ENCODE measurements around the gene USF2. TPM values are rescaled to one million over a fixed set of nuclear protein-coding genes. Genes with fewer than 3 reads are reported as not detected.

The USF2 gene
- total RNA-seq, 2 experiments from 2014 or later, result 116 to 154 TPM

GRCh38 chr19:35269438-35270117 lies 816 bp downstream of the USF2 start:
- POLR2A ChIA-PET, result interaction anchor here (0.6 kb wide), 2 partner anchors 69 to 78 kb away, joined by 3 to 4 read pairs; partner anchors contain the start of gene FFAR1
- DNase-seq (peak; percentile 88), ATAC-seq (peak; percentile 68)
- CTCF ChIA-PET, result interaction anchor here (0.5 to 1.0 kb wide), 2 partner anchors 128 to 153 kb away, joined by 3 read pairs; no protein-coding TSS in a partner anchor
- peaks cover 42% of the 10 kb centered on the region for H3K36me3 Mint-ChIP-seq (ENCODE audit: low read depth)
- peaks cover 20% of the 10 kb centered on the region for H3K4me1 Mint-ChIP-seq
- intact Hi-C loops (cut with DNase I, micrococcal nuclease), result loop anchor here (1.0 to 5.0 kb wide), 8 partner anchors 57 to 379 kb away; partner anchors contain the start of genes COX6B1 (in 1 of the 2), FXYD5 (in 1 of the 2), HAUS5 (in 1 of the 2) and TMEM147 (in 1 of the 2)
- peak overlapping the region; percentile 63 for H3K4me3 Mint-ChIP-seq
- H3K27ac Mint-ChIP-seq, result peak overlapping the region; percentile 63
- H3K9me3 Mint-ChIP-seq (ENCODE audit: low read depth), result no peaks in the 10 kb centered on the region
- H3K27me3 Mint-ChIP-seq, result no peaks in the 10 kb centered on the region

GRCh38 chr19:35270381-35270811 lies 1.6 kb downstream of the USF2 start:
- ATAC-seq (no peak), DNase-seq (no peak)
- Mint-ChIP-seq H3K4me3 (peak overlapping the region; percentile 63), H3K36me3 (ENCODE audit: low read depth) (peaks cover 47% of the 10 kb centered on the region), H3K4me1 (peaks cover 15% of the 10 kb centered on the region), H3K9me3 (ENCODE audit: low read depth) (no peaks in the 10 kb centered on the region), H3K27ac (no peak overlapping the region), H3K27me3 (no peaks in the 10 kb centered on the region)
- intact Hi-C loops (cut with DNase I, micrococcal nuclease), result no loop called here
- POLR2A ChIA-PET, result interaction anchor here (0.6 kb wide), 1 partner anchor 117 kb away, joined by 5 read pairs; no protein-coding TSS in a partner anchor
- CTCF ChIA-PET, result interaction anchor here (1.0 to 1.1 kb wide), 2 partner anchors 154 to 240 kb away, joined by 3 to 4 read pairs; no protein-coding TSS in a partner anchor

- CTCF ChIA-PET, result no interaction called here
- Mint-ChIP-seq H3K4me1 (peaks cover 4% of the 10 kb centered on the region), H3K36me3 (ENCODE audit: low read depth) (peaks cover 43% of the 10 kb centered on the region), H3K27me3 (no peaks in the 10 kb centered on the region), H3K27ac (no peak overlapping the region), H3K9me3 (ENCODE audit: low read depth) (no peaks in the 10 kb centered on the region), H3K4me3 (no peak overlapping the region)
- DNase-seq (no peak), ATAC-seq (no peak)
- POLR2A ChIA-PET, result no interaction called here
- intact Hi-C loops (cut with DNase I, micrococcal nuclease), result no loop called here
These were observed 2.8 kb downstream of the USF2 start for GRCh38 chr19:35271546-35271945.

GRCh38 chr19:35272122-35272719 lies 3.5 kb downstream of the USF2 start:
- ATAC-seq (no peak), DNase-seq (no peak)
- peak overlapping the region; percentile 35 for H3K27ac Mint-ChIP-seq
- H3K9me3 Mint-ChIP-seq (ENCODE audit: low read depth), result no peaks in the 10 kb centered on the region
- intact Hi-C loops (cut with DNase I, micrococcal nuclease), result no loop called here
- POLR2A ChIA-PET, result no interaction called here
- CTCF ChIA-PET, result interaction anchor here (0.6 to 1.9 kb wide), 3 partner anchors 10 to 433 kb away, joined by 4 to 5 read pairs (median 4); partner anchors contain the start of gene HAMP
- H3K4me1 Mint-ChIP-seq, result peaks cover 4% of the 10 kb centered on the region
- H3K36me3 Mint-ChIP-seq (ENCODE audit: low read depth), result peaks cover 42% of the 10 kb centered on the region
- H3K4me3 Mint-ChIP-seq, result no peak overlapping the region
- no peaks in the 10 kb centered on the region for H3K27me3 Mint-ChIP-seq

GRCh38 chr19:35272954-35273649 lies 4.3 kb downstream of the USF2 start:
- CTCF ChIA-PET, result interaction anchor here (0.6 to 1.9 kb wide), 3 partner anchors 9 to 434 kb away, joined by 4 to 5 read pairs (median 4); partner anchors contain the start of gene HAMP
- H3K4me1 Mint-ChIP-seq, result peaks cover 4% of the 10 kb centered on the region

GRCh38 chr19:35273686-35274259 lies 5.0 kb downstream of the USF2 start:
- POLR2A ChIA-PET, result interaction anchor here (0.8 kb wide), 1 partner anchor 244 kb away, joined by 3 read pairs; the partner anchor contains the start of gene SCN1B

More at GRCh38 chr19:35272954-35273649, 4.3 kb downstream of the USF2 start:
- intact Hi-C loops (cut with DNase I, micrococcal nuclease), result no loop called here
- Mint-ChIP-seq H3K27ac (peak overlapping the region; percentile 30), H3K27me3 (no peaks in the 10 kb centered on the region), H3K9me3 (ENCODE audit: low read depth) (no peaks in the 10 kb centered on the region), H3K36me3 (ENCODE audit: low read depth) (peaks cover 38% of the 10 kb centered on the region), H3K4me3 (no peak overlapping the region)
- POLR2A ChIA-PET, result no interaction called here
- DNase-seq (no peak), ATAC-seq (no peak)

GRCh38 chr19:35274323-35274722 lies 5.6 kb downstream of the USF2 start:
- no peak for DNase-seq

More at GRCh38 chr19:35273686-35274259, 5.0 kb downstream of the USF2 start:
- Mint-ChIP-seq H3K27me3 (no peaks in the 10 kb centered on the region), H3K9me3 (ENCODE audit: low read depth) (no peaks in the 10 kb centered on the region), H3K4me3 (no peak overlapping the region), H3K4me1 (peaks cover 4% of the 10 kb centered on the region), H3K36me3 (ENCODE audit: low read depth) (peaks cover 38% of the 10 kb centered on the region), H3K27ac (peak overlapping the region; percentile 15)
- ATAC-seq, result no peak
- intact Hi-C loops (cut with DNase I, micrococcal nuclease), result no loop called here
- CTCF ChIA-PET, result interaction anchor here (0.7 to 1.9 kb wide), 2 partner anchors 9 to 62 kb away, joined by 3 to 5 read pairs; partner anchors contain the start of gene HAMP
- DNase-seq, result no peak

GRCh38 chr19:35276706-35277281 lies 8.0 kb downstream of the USF2 start:
- ChIA-PET CTCF (interaction anchor here (0.6 kb wide), 1 partner anchor 938 kb away, joined by 3 read pairs; no protein-coding TSS in a partner anchor), POLR2A (no interaction called here)
- H3K9me3 Mint-ChIP-seq (ENCODE audit: low read depth), result no peaks in the 10 kb centered on the region
- peaks cover under 1% of the 10 kb centered on the region for H3K27me3 Mint-ChIP-seq
- intact Hi-C loops (cut with DNase I, micrococcal nuclease), result no loop called here
- H3K4me3 Mint-ChIP-seq, result no peak overlapping the region
- peaks cover under 1% of the 10 kb centered on the region for H3K4me1 Mint-ChIP-seq
- DNase-seq (no peak), ATAC-seq (no peak)
- H3K36me3 Mint-ChIP-seq (ENCODE audit: low read depth), result peaks cover 30% of the 10 kb centered on the region
- H3K27ac Mint-ChIP-seq, result no peak overlapping the region

More at GRCh38 chr19:35274323-35274722, 5.6 kb downstream of the USF2 start:
- ATAC-seq, result no peak
- no peak overlapping the region for H3K4me3 Mint-ChIP-seq
- peaks cover 4% of the 10 kb centered on the region for H3K4me1 Mint-ChIP-seq
- POLR2A ChIA-PET, result interaction anchor here (0.8 kb wide), 1 partner anchor 244 kb away, joined by 3 read pairs; the partner anchor contains the start of gene SCN1B
- peak overlapping the region; percentile 15 for H3K27ac Mint-ChIP-seq
- peaks cover 40% of the 10 kb centered on the region for H3K36me3 Mint-ChIP-seq (ENCODE audit: low read depth)
- H3K27me3 Mint-ChIP-seq, result no peaks in the 10 kb centered on the region
- intact Hi-C loops (cut with DNase I, micrococcal nuclease), result no loop called here
- H3K9me3 Mint-ChIP-seq (ENCODE audit: low read depth), result no peaks in the 10 kb centered on the region
- CTCF ChIA-PET, result interaction anchor here (0.5 to 1.9 kb wide), 3 partner anchors 8 to 330 kb away, joined by 3 to 5 read pairs (median 4); partner anchors contain the start of gene HAMP

- H3K4me1 Mint-ChIP-seq, result peaks cover 4% of the 10 kb centered on the region
- H3K9me3 Mint-ChIP-seq (ENCODE audit: low read depth), result no peaks in the 10 kb centered on the region
- intact Hi-C loops (cut with DNase I, micrococcal nuclease), result no loop called here
- H3K27me3 Mint-ChIP-seq, result peaks cover 16% of the 10 kb centered on the region
- ATAC-seq, result no peak
- CTCF ChIA-PET, result no interaction called here
- no peak overlapping the region for H3K4me3 Mint-ChIP-seq
- no peak overlapping the region for H3K27ac Mint-ChIP-seq
- DNase-seq, result no peak
- H3K36me3 Mint-ChIP-seq (ENCODE audit: low read depth), result peaks cover 20% of the 10 kb centered on the region
- POLR2A ChIA-PET, result no interaction called here
These were observed 10.0 kb downstream of the USF2 start for GRCh38 chr19:35278578-35279284.

GRCh38 chr19:35279374-35279773 lies 10.6 kb downstream of the USF2 start:
- no peak overlapping the region for H3K27ac Mint-ChIP-seq
- CTCF ChIA-PET, result no interaction called here

More at GRCh38 chr19:35279374-35279773, 10.6 kb downstream of the USF2 start:
- Mint-ChIP-seq H3K4me1 (peaks cover 4% of the 10 kb centered on the region), H3K36me3 (ENCODE audit: low read depth) (peaks cover 16% of the 10 kb centered on the region), H3K4me3 (no peak overlapping the region), H3K27me3 (peaks cover 18% of the 10 kb centered on the region), H3K9me3 (ENCODE audit: low read depth) (no peaks in the 10 kb centered on the region)
- DNase-seq (no peak), ATAC-seq (no peak)
- intact Hi-C loops (cut with DNase I, micrococcal nuclease), result no loop called here
- POLR2A ChIA-PET, result no interaction called here
